HG03135 (cell line): ENCODE data around the gene MRI1.

Experiments used
- ATAC-seq: cut with Tn5 transposase; IDR thresholded peaks from one replicate; pipeline ENCODE4 v1.9.1; 2021; ENCODE audit warnings: mild to moderate bottlenecking, moderate library complexity; ENCODE audit not compliant: unreplicated experiment

MRI1 gene

DNA sequence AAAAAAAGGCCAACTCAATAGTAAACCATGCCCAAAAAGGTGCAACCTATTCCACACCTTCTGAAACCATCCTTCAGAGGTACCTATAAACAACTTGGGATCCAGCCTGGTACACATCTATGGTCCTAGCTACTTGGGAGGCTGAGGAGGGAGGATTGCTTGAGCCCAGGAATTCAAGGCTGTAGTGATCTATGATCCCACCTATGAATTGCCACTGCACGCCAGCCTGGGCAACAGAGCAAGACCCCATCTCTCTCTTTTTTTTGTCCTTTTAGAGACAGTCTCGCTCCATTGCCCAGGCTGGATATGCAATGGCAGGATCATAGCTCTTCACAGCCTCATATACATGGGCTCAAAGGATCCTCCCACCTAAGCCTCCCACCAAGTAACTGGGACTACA is 57.0 kb downstream of the MRI1 start:
- ATAC-seq = no peak

DNA sequence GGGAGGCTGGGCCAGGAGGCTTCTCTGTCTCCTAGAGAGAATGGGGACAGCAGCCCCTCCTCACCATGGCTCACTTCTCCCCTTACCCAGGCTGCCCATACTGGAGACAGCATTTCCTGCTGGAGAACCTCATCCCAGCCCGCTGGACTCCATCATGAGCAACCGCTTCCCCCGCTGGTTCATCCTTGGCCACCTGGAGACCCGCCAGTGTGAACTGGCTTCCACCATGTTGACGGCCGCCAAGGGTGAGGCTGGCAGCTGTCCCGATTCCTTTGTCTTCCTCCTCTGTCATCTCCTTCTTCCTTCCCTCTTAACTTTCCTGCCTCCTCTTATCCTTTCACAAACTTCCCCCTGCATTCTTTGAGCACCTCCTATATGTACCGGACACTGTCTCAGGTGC is 58.9 kb downstream of the MRI1 start:
- ATAC-seq = no peak
